Endodermal cell (in vitro differentiated cells): Measurements from ENCODE around the gene TSGA10. TPM values are rescaled to one million over a fixed set of nuclear protein-coding genes. Genes with fewer than 3 reads are reported as not detected.

ENCODE experiments used
- DNase-seq: peaks from one replicate; pipeline ENCODE4 v3.0.0-alpha.2; 2017
- H3K27ac ChIP-seq: 2 replicates; pipeline ENCODE4 v1.5.1; 2013; ENCODE audit warnings: mild to moderate bottlenecking, low read depth, low read length, moderate library complexity
- H3K27me3 ChIP-seq: 2 replicates; pipeline ENCODE4 v1.6.1; 2013; ENCODE audit warnings: mild to moderate bottlenecking, low read length, moderate library complexity; ENCODE audit not compliant: insufficient read depth, control insufficient read depth, poor library complexity, severe bottlenecking
- H3K36me3 ChIP-seq: 2 replicates; pipeline ENCODE4 v1.7.0; 2013; ENCODE audit warnings: mild to moderate bottlenecking, low read length, moderate library complexity; ENCODE audit not compliant: control insufficient read depth, insufficient read depth
- H3K4me1 ChIP-seq: one replicate; pipeline ENCODE4 v1.7.0; 2013; ENCODE audit warnings: low read length; ENCODE audit not compliant: control insufficient read depth, insufficient read depth
- H3K4me3 ChIP-seq: 2 replicates; pipeline ENCODE4 v1.5.1; 2013; ENCODE audit warnings: mild to moderate bottlenecking, low read length, moderate library complexity
- H3K9ac ChIP-seq: 2 replicates; pipeline ENCODE4 v1.6.1; 2013; ENCODE audit warnings: mild to moderate bottlenecking, low read length, moderate library complexity; ENCODE audit not compliant: poor library complexity, severe bottlenecking; ENCODE audit errors: extremely low read depth
- H3K9me3 ChIP-seq: 2 replicates; pipeline ENCODE4 v1.6.1; 2013; ENCODE audit warnings: mild to moderate bottlenecking, low read length, moderate library complexity; ENCODE audit not compliant: control insufficient read depth
- H3K27ac Mint-ChIP-seq: 2 replicates; pipeline ENCODE4 v1.8.0; 2020; ENCODE audit warnings: mixed read lengths
- H3K27me3 Mint-ChIP-seq: 2 replicates; pipeline ENCODE4 v1.8.0; 2021; ENCODE audit warnings: mild to moderate bottlenecking, mixed read lengths; ENCODE audit not compliant: insufficient read depth
- H3K36me3 Mint-ChIP-seq: 2 replicates; pipeline ENCODE4 v1.8.0; 2020; ENCODE audit warnings: low read depth, mixed read lengths
- H3K4me1 Mint-ChIP-seq: 2 replicates; pipeline ENCODE4 v1.8.0; 2020; ENCODE audit warnings: mixed read lengths
- H3K4me3 Mint-ChIP-seq: 2 replicates; pipeline ENCODE4 v1.8.0; 2020; ENCODE audit warnings: mild to moderate bottlenecking, moderate library complexity, mixed read lengths
- H3K9me3 Mint-ChIP-seq: 2 replicates; pipeline ENCODE4 v1.8.0; 2020; ENCODE audit warnings: mild to moderate bottlenecking, mixed read lengths
- WGBS, 2 experiments: methylation state at CpG; one replicate each; pipeline versions ENCODE4 v1.1.5 to v1.1.7; 2013; ENCODE audit warnings: missing lambda C conversion rate in 2 of 2, mixed read lengths in 1 of 2; ENCODE audit not compliant: insufficient coverage in 1 of 2, insufficient read length in 1 of 2; 5-methylcytosine and 5-hydroxymethylcytosine counted together
- total RNA-seq, 2 donors: library from RNA; stranded (reverse); fragmentation: NEBNext Ultra II Directional in 1 of 2; extraction: Animal tissue kit (Norgen Biotek cat#: 25700) in 1 of 2; gene quantifications; 2 replicates in 1 of 2; 3 replicates in 1 of 2; pipeline ENCODE4 v1.2.1, GENCODE V29; 2021
- TF ChIP-seq, protein P1 (sequence below): fragments of 200-600 bp; sonication (generic); conservative IDR thresholded peaks from 2 replicates; pipeline ENCODE4 v1.5.0; 2021; ENCODE audit warnings: antibody characterized with exemption, mild to moderate bottlenecking

TSGA10 gene
- total RNA-seq, 2 donors from 2014 or later, result 7.8 to 12.4 TPM

DNA sequence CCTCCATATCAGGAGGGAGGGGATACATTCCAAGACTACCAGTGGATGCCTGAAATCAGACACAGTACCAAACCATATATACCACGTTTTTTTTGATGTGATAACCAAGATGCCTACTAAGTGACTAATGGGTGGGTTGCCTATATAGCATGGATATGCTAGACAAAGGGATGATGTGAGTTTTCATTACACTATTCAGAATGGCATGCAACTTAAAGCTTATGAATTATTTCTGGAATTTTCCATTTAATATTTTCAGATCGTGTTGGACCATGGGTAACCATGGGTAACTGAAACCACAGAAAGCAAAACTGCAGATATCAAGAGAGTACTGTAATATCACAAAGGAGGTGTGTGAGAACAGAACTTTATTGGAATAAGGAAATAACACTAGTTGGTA, 179.1 kb downstream of the TSGA10 start:
- Mint-ChIP-seq H3K4me1 (no peaks in the 10 kb centered on the region), H3K27ac (no peak overlapping the region), H3K36me3 (no peaks in the 10 kb centered on the region), H3K27me3 (no peaks in the 10 kb centered on the region), H3K4me3 (no peak overlapping the region), H3K9me3 (peaks cover 67% of the 10 kb centered on the region)
- Histone ChIP-seq H3K36me3 (no peaks in the 10 kb centered on the region), H3K9me3 (peaks cover 17% of the 10 kb centered on the region), H3K27ac (no peak overlapping the region), H3K9ac (no peak overlapping the region), H3K4me3 (no peak overlapping the region), H3K27me3 (no peaks in the 10 kb centered on the region), H3K4me1 (no peaks in the 10 kb centered on the region)
- TF ChIP-seq, protein P1, sequence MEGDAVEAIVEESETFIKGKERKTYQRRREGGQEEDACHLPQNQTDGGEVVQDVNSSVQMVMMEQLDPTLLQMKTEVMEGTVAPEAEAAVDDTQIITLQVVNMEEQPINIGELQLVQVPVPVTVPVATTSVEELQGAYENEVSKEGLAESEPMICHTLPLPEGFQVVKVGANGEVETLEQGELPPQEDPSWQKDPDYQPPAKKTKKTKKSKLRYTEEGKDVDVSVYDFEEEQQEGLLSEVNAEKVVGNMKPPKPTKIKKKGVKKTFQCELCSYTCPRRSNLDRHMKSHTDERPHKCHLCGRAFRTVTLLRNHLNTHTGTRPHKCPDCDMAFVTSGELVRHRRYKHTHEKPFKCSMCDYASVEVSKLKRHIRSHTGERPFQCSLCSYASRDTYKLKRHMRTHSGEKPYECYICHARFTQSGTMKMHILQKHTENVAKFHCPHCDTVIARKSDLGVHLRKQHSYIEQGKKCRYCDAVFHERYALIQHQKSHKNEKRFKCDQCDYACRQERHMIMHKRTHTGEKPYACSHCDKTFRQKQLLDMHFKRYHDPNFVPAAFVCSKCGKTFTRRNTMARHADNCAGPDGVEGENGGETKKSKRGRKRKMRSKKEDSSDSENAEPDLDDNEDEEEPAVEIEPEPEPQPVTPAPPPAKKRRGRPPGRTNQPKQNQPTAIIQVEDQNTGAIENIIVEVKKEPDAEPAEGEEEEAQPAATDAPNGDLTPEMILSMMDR, result no peak
- WGBS, 2 experiments, result 76 to 90% methylated on average over 1 to 2 of the region's 2 CpGs
- DNase-seq, result no peak

DNA sequence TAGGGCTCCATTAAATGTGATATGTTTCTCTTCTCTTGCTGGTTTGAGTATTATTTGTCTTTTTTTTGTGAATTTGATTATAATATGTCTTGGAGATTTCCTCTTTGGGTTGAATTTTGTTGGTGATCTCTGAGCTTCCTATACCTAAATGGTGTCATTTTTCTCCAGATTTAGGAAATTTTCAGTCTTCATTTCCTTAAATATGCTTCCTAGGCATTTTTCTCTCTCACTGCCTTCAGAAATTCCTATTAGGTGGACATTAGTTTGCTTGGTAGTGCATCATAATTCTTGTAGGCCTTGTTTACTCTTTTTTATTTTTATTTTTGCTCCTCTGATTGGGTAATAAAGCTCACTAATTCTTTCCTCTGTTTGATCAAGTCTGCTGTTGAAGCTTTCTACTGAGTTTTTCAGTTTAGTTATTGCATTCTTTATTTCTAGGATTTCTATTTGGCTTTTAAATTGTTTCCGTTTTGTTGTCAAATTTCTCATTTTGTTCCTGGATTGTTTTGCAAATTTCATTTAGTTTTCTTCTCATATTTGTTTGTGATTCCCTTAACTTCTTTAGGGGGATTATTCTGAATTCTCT, 182.1 kb downstream of the TSGA10 start:
- H3K27ac Mint-ChIP-seq, result no peak overlapping the region

DNA sequence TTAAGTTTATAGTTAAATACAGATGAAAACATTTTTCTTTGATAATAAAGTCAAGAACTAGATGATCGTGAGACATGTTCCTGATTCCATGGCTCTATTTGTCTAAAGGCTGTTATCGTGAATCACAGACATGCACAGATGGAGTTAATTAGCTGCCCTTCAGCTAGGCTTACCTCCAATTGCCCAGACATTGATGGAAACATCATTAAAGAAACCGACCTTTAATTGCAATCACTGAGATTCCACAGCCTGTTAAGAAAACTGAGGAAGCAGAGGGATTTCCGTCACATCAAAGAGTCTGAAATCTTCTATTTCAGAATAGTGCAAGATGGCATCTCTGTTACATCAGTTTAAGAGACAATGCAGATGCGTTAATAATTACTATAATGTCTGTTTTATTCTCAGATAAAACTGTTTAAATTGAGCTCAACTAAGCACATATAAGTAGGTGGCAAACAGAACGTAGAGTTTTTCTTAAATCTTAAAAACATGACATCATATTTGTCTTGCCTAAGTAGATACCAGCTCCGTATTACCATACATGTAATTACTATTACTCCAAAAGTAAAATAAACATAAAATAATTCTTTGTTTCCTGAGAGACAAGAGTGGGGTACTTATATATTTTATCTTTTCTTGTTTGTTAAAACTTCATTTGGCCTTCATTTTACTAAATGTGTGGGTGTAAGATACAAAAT, 194.8 kb downstream of the TSGA10 start:
- Mint-ChIP-seq H3K4me3 (no peak overlapping the region), H3K27me3 (peaks cover 2% of the 10 kb centered on the region), H3K9me3 (peaks cover 15% of the 10 kb centered on the region), H3K36me3 (no peaks in the 10 kb centered on the region), H3K27ac (no peak overlapping the region), H3K4me1 (no peaks in the 10 kb centered on the region)
- no peak overlapping the region for H3K4me3 ChIP-seq
- no peaks in the 10 kb centered on the region for H3K4me1 ChIP-seq
- H3K9me3 ChIP-seq, result no peaks in the 10 kb centered on the region
- no peaks in the 10 kb centered on the region for H3K36me3 ChIP-seq
- TF ChIP-seq, protein P1, result no peak
- no peak overlapping the region for H3K27ac ChIP-seq
- H3K9ac ChIP-seq, result no peak overlapping the region
- H3K27me3 ChIP-seq, result peaks cover 7% of the 10 kb centered on the region
- no peak for DNase-seq
- WGBS, 2 experiments, result 90 to 95% methylated on average over 2 to 5 of the region's 7 CpGs

More for the DNA sequence above, 182.1 kb downstream of the TSGA10 start:
- H3K9me3 ChIP-seq, result peaks cover 27% of the 10 kb centered on the region
- Mint-ChIP-seq H3K4me3 (no peak overlapping the region), H3K27me3 (no peaks in the 10 kb centered on the region), H3K4me1 (no peaks in the 10 kb centered on the region), H3K36me3 (no peaks in the 10 kb centered on the region), H3K9me3 (peaks cover 67% of the 10 kb centered on the region)
- H3K36me3 ChIP-seq, result no peaks in the 10 kb centered on the region
- DNase-seq, result no peak
- H3K4me3 ChIP-seq, result no peak overlapping the region
- H3K27ac ChIP-seq, result no peak overlapping the region
- H3K9ac ChIP-seq, result no peak overlapping the region
- TF ChIP-seq, protein P1, result no peak
- 88 to 100% methylated on average over 1 of the region's 1 CpG for WGBS, 2 experiments
- no peaks in the 10 kb centered on the region for H3K27me3 ChIP-seq
- no peaks in the 10 kb centered on the region for H3K4me1 ChIP-seq
